ENCODE results near the gene USP32. TPM values are rescaled to one million over a fixed set of nuclear protein-coding genes. Genes with fewer than 3 reads are reported as not detected.

USP32 gene
- total and polyA plus RNA-seq, 2 of the 8 experiments (the other 6 are each of a cell fraction or from before 2014, with no cell fraction given), result 29.6 to 112 TPM

- Histone ChIP-seq H2AFZ (ENCODE audit: low read length) (no peak overlapping the region), H3K36me3 (ENCODE audit: control insufficient read depth in 2 of 4, insufficient read depth in 4 of 4, low read length in 3 of 4) (no peaks in the 10 kb centered on the region), H3K27ac (ENCODE audit: low read depth, low read length) (no peak overlapping the region), H3K14ac (ENCODE audit: insufficient read length) (no peak overlapping the region), H3K4me1 (replicated peaks in 1 of 4; ENCODE audit: control insufficient read depth in 3 of 4, insufficient read depth in 4 of 4, low read length in 3 of 4) (peaks cover 6 to 19% (median 14%) of the 10 kb centered on the region in 4 experiments), H3K23ac (ENCODE audit: insufficient read length) (no peak overlapping the region), H2AK5ac (ENCODE audit: low read depth, low read length) (no peak overlapping the region), H2BK12ac (ENCODE audit: low read depth, low read length) (no peak overlapping the region), H3K18ac (ENCODE audit: extremely low read depth, low read length) (no peak overlapping the region), H3K4me2 (ENCODE audit: insufficient read depth in 1 of 2, low read depth in 2 of 2, low read length in 2 of 2) (0 out of 4 replicates have a peak overlapping the region, but pooled peaks of 1 of the 2 experiments have one; percentile 64), H3K4ac (replicated peaks; ENCODE audit: insufficient read length, low read depth, low read length) (no peak overlapping the region), H3K79me2 (ENCODE audit: control insufficient read depth in 1 of 2, insufficient read depth in 2 of 2, low read length in 2 of 2) (peaks cover 4 to 86% of the 10 kb centered on the region in 2 experiments; a peak in 3 of 4 replicates), H3K9me3 (ENCODE audit: insufficient read depth in 2 of 2, low read depth in 1 of 2, low read length in 1 of 2) (no peaks in the 10 kb centered on the region), H4K5ac (ENCODE audit: insufficient read length, low read depth, low read length) (no peak overlapping the region), H3K9ac (replicated peaks in 1 of 4; ENCODE audit: extremely low read depth in 1 of 4, low read depth in 3 of 4, low read length in 3 of 4) (no peak overlapping the region), H4K91ac (replicated peaks; ENCODE audit: insufficient read length, low read length) (no peak overlapping the region), H4K8ac (ENCODE audit: extremely low read depth, insufficient read depth, low read length) (no peak overlapping the region), H3K79me1 (ENCODE audit: low read depth, low read length) (peaks cover 13% of the 10 kb centered on the region; the same call in 1 of the 2 replicates), H3K4me3 (ENCODE audit: extremely low read depth in 1 of 4, insufficient read depth in 2 of 4, low read depth in 3 of 4, low read length in 4 of 4) (no peak overlapping the region), H2BK20ac (ENCODE audit: low read length) (no peak overlapping the region), H2BK5ac (ENCODE audit: low read depth, low read length) (no peak overlapping the region), H3K23me2 (ENCODE audit: low read depth, low read length) (no peaks in the 10 kb centered on the region), H4K20me1 (replicated peaks in 1 of 2; ENCODE audit: control insufficient read depth in 1 of 2, insufficient read depth in 2 of 2, low read length in 2 of 2) (peaks cover 12 to 18% of the 10 kb centered on the region in 2 experiments), H3K56ac (replicated peaks; ENCODE audit: insufficient read length, low read depth, low read length) (no peak overlapping the region), H2BK15ac (ENCODE audit: low read length) (no peak overlapping the region), H3K27me3 (replicated peaks in 1 of 4; ENCODE audit: control insufficient read depth in 3 of 4, extremely low read depth in 1 of 4, insufficient read depth in 3 of 4, low read length in 3 of 4) (no peaks in the 10 kb centered on the region), H2BK120ac (replicated peaks; ENCODE audit: low read depth, low read length) (no peak overlapping the region)
- TF ChIP-seq CEBPB (IDR thresholded peaks at IDR 0.05; ENCODE audit: low read depth, low read length), result no peak
- no peak for TF ChIP-seq RXRA (IDR thresholded peaks at IDR 0.05; ENCODE audit: insufficient read depth, low read depth, low read length)
- TF ChIP-seq GABPA (IDR thresholded peaks at IDR 0.05; ENCODE audit: borderline replicate concordance, insufficient read depth, low read length), result no peak
- TF ChIP-seq POLR2AphosphoS5 (IDR thresholded peaks at IDR 0.05; ENCODE audit: low read depth, low read length), result no peak
- TF ChIP-seq CBX8 (IDR thresholded peaks at IDR 0.05; ENCODE audit: borderline replicate concordance, low read depth, low read length), result no peak
- no peak for TF ChIP-seq TAF7 (optimal IDR thresholded peaks at IDR 0.05; ENCODE audit: borderline replicate concordance, low read depth, low read length)
- TF ChIP-seq CBX5 (IDR thresholded peaks at IDR 0.05; ENCODE audit: low read depth, low read length), result no peak
- TF ChIP-seq E2F6 (IDR thresholded peaks at IDR 0.05), result no peak
- no peak for TF ChIP-seq SP4 (IDR thresholded peaks at IDR 0.05; ENCODE audit: low read length)
- DNase-seq (ENCODE audit: low read depth in 1 of 2, low spot score in 2 of 2), result no peak
- no peak for FAIRE-seq
- POLR2A ChIA-PET (ENCODE audit: partially characterized antibody), result no interaction called here
- CTCF ChIA-PET (ENCODE audit: partially characterized antibody), result interaction anchor here (0.8 kb wide), 1 partner anchor 96 kb away, joined by 3 read pairs; no protein-coding TSS in a partner anchor
- 91% methylated on average over 2 of the region's 2 CpGs; no CpG with 5 or more reads in 1 of the 2 experiments for WGBS, 2 experiments (ENCODE audit: extremely low coverage in 1 of 2, insufficient coverage in 1 of 2, insufficient read length in 1 of 2, insufficient replicate concordance in 2 of 2, low coverage in 1 of 2, low lambda C conversion rate in 2 of 2, missing lambda C conversion rate in 1 of 2)
Measured at GRCh38 chr17:60326702-60327101, 65.2 kb downstream of the USP32 start.
